ENCODE measurements around the gene SRGAP1.

The SRGAP1 gene

GRCh38 chr12:63995512-63995911, 151.0 kb downstream of the SRGAP1 start:
- no peak overlapping the region for H3K4me3 ChIP-seq (ENCODE audit: control insufficient read depth, low read depth, low read length)
- no peak for DNase-seq (ENCODE audit: low read depth)
- no peak for TF ChIP-seq CTCF (IDR thresholded peaks at IDR 0.05; ENCODE audit: control insufficient read depth, insufficient read depth, low read depth, low read length, missing control alignments)

GRCh38 chr12:63996556-63996955, 152.1 kb downstream of the SRGAP1 start:
- no peak for DNase-seq (ENCODE audit: low read depth)
- no peak for TF ChIP-seq CTCF (IDR thresholded peaks at IDR 0.05; ENCODE audit: control insufficient read depth, insufficient read depth, low read depth, low read length, missing control alignments)
- H3K4me3 ChIP-seq (ENCODE audit: control insufficient read depth, low read depth, low read length), result no peak overlapping the region

- no peak overlapping the region for H3K4me3 ChIP-seq (ENCODE audit: control insufficient read depth, low read depth, low read length)
- no peak for TF ChIP-seq CTCF (IDR thresholded peaks at IDR 0.05; ENCODE audit: control insufficient read depth, insufficient read depth, low read depth, low read length, missing control alignments)
- DNase-seq (ENCODE audit: low read depth), result no peak
Observed at GRCh38 chr12:63997198-63997597, 152.7 kb downstream of the SRGAP1 start.

- TF ChIP-seq CTCF (IDR thresholded peaks at IDR 0.05; ENCODE audit: control insufficient read depth, insufficient read depth, low read depth, low read length, missing control alignments), result no peak
- DNase-seq (ENCODE audit: low read depth), result no peak
- H3K4me3 ChIP-seq (ENCODE audit: control insufficient read depth, low read depth, low read length), result no peak overlapping the region
Observed at GRCh38 chr12:63998584-63998983, 154.1 kb downstream of the SRGAP1 start.

GRCh38 chr12:63999853-64000252, 155.4 kb downstream of the SRGAP1 start:
- no peak for TF ChIP-seq CTCF (IDR thresholded peaks at IDR 0.05; ENCODE audit: control insufficient read depth, insufficient read depth, low read depth, low read length, missing control alignments)
- no peak overlapping the region for H3K4me3 ChIP-seq (ENCODE audit: control insufficient read depth, low read depth, low read length)
- no peak for DNase-seq (ENCODE audit: low read depth)

- no peak for DNase-seq (ENCODE audit: low read depth)
- TF ChIP-seq CTCF (IDR thresholded peaks at IDR 0.05; ENCODE audit: control insufficient read depth, insufficient read depth, low read depth, low read length, missing control alignments), result no peak
- H3K4me3 ChIP-seq (ENCODE audit: control insufficient read depth, low read depth, low read length), result no peak overlapping the region
Observed at GRCh38 chr12:64001439-64001838, 156.9 kb downstream of the SRGAP1 start.

- no peak overlapping the region for H3K4me3 ChIP-seq (ENCODE audit: control insufficient read depth, low read depth, low read length)
- no peak for TF ChIP-seq CTCF (IDR thresholded peaks at IDR 0.05; ENCODE audit: control insufficient read depth, insufficient read depth, low read depth, low read length, missing control alignments)
- no peak for DNase-seq (ENCODE audit: low read depth)
Observed at GRCh38 chr12:64004641-64005040, 160.1 kb downstream of the SRGAP1 start.
